Erythroblast (primary cell): ENCODE measurements around the gene LFNG.

Source experiments
- GATA1 ChIP-seq: IDR thresholded peaks from 2 replicates; pipeline ENCODE4 v1.6.1; 2011; ENCODE audit warnings: low read depth, mild to moderate bottlenecking, control low read depth, low read length, moderate library complexity
- POLR2A ChIP-seq: IDR thresholded peaks from 2 replicates; pipeline ENCODE4 v1.6.1; 2011; ENCODE audit warnings: mild to moderate bottlenecking, low read length

DNA sequence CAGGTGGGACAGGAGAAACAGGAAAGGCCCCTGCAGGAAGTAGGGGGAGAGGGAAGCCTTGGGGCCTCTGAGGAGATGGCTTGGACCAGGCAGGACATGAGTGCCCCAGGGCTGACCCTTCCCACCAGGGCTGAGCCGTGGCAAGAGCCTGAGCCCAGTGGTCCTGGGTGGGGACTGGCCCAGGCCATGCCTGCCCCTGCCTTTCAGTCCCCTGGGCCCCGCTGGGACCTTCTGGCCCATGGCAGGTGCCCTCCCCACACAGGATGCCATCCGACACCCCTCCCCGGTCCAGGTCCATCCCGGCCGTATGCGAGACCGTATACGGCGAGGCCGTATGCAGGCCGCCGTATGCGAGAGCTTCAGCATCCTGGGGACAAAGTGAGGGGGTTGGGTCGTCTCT, 45.4 kb upstream of the LFNG start:
- TF ChIP-seq POLR2A (no peak), GATA1 (no peak)
